Caco-2 (cell line): ENCODE results near the gene RAB29. TPM values are rescaled to one million over a fixed set of nuclear protein-coding genes. Genes with fewer than 3 reads are reported as not detected.

Source experiments
- BruUV-seq: library from RNA; stranded (reverse); fragments of 400-500 nt; replicated peaks from 2 replicates; lab custom pipeline; 2021; lab: Mats Ljungman, UMichigan
- CTCF ChIA-PET: fragments of 300-600 bp; sonication (Branson Sonifier 250); formaldehyde crosslinking; loops from one replicate; lab custom pipeline; 2022; ENCODE audit warnings: antibody characterized with exemption; lab: Charles Lee
- POLR2A ChIA-PET: fragments of 300-600 bp; sonication (Branson Sonifier 250); formaldehyde crosslinking; loops from one replicate; lab custom pipeline; 2022; ENCODE audit warnings: antibody characterized with exemption; lab: Charles Lee
- DNase-seq, 2 experiments: peaks; one replicate each; pipeline versions ENCODE4 v3.0.0 to v3.0.0-alpha.2; 2020 to 2022
- H3K27me3 ChIP-seq: replicated peaks from 2 replicates; pipeline ENCODE4 v1.6.0; 2011; ENCODE audit warnings: low read length; ENCODE audit not compliant: control insufficient read depth, insufficient read depth
- H3K36me3 ChIP-seq: 2 replicates; pipeline ENCODE4 v1.5.1; 2011; ENCODE audit warnings: low read length; ENCODE audit not compliant: control insufficient read depth, insufficient read depth
- H3K4me1 ChIP-seq: fragments of 250-450 bp; sonication (Bioruptor Pico); 2 replicates; pipeline ENCODE4 v1.5.1; 2020; ENCODE audit warnings: mild to moderate bottlenecking
- H3K4me3 ChIP-seq: 2 replicates; pipeline ENCODE4 v1.5.1; 2011; ENCODE audit warnings: low read depth, mild to moderate bottlenecking, control low read depth, low read length
- H3K9me3 ChIP-seq: fragments of 250-450 bp; sonication (Bioruptor Pico); 2 replicates; pipeline ENCODE4 v1.5.1; 2020; ENCODE audit warnings: mild to moderate bottlenecking, moderate library complexity
- H3K27ac Mint-ChIP-seq: one replicate; pipeline ENCODE4 v1.8.0; 2022; ENCODE audit warnings: mixed read lengths; ENCODE audit not compliant: unreplicated experiment
- H3K27me3 Mint-ChIP-seq: one replicate; pipeline ENCODE4 v1.8.0; 2022; ENCODE audit warnings: mixed read lengths; ENCODE audit not compliant: insufficient read depth, unreplicated experiment
- H3K36me3 Mint-ChIP-seq: one replicate; pipeline ENCODE4 v1.8.0; 2022; ENCODE audit warnings: mild to moderate bottlenecking, mixed read lengths; ENCODE audit not compliant: insufficient read depth, unreplicated experiment
- H3K4me1 Mint-ChIP-seq: one replicate; pipeline ENCODE4 v1.8.0; 2022; ENCODE audit warnings: low read depth, mixed read lengths; ENCODE audit not compliant: unreplicated experiment
- H3K4me3 Mint-ChIP-seq: one replicate; pipeline ENCODE4 v1.8.0; 2022; ENCODE audit warnings: mild to moderate bottlenecking, moderate library complexity, mixed read lengths; ENCODE audit not compliant: unreplicated experiment
- H3K9me3 Mint-ChIP-seq: one replicate; pipeline ENCODE4 v1.8.0; 2022; ENCODE audit warnings: mixed read lengths; ENCODE audit not compliant: unreplicated experiment
- intact Hi-C: fragments of 100-400 bp; cut with micrococcal nuclease; formaldehyde crosslinking; loops from one replicate; pipeline ENCODE4 v1.10.0; 2022; ENCODE audit not compliant: unreplicated experiment
- total RNA-seq: library from RNA; stranded (reverse); gene quantifications from 2 replicates; pipeline ENCODE4 v1.2.3, GENCODE V29; 2022
- TF ChIP-seq, protein P1 (sequence below), 2 experiments: fragments of 200-600 bp in 1 of 2; IDR thresholded peaks; 1 replicate in 1 of 2; 2 replicates in 1 of 2; pipeline versions ENCODE4 v1.5.1 to v1.8.0; 2011 to 2022; ENCODE audit warnings: antibody characterized with exemption in 1 of 2, control low read depth in 1 of 2, inconsistent platforms in 1 of 2, low read depth in 1 of 2, low read length in 1 of 2, mild to moderate bottlenecking in 1 of 2, moderate library complexity in 1 of 2; ENCODE audit not compliant: insufficient read depth in 1 of 2, severe bottlenecking in 1 of 2, unreplicated experiment in 1 of 2

The RAB29 gene
- total RNA-seq, 1 experiment from 2014 or later: 11.0 TPM

- H3K36me3 ChIP-seq: no peaks in the 10 kb centered on the region
- intact Hi-C loops: loop anchor here (1.0 kb wide), 1 partner anchor 25 kb away; the partner anchor contains the start of gene NUCKS1
- CTCF ChIA-PET: interaction anchor here (1.0 to 1.4 kb wide), 2 partner anchors 16 to 35 kb away, joined by 4 read pairs; no protein-coding TSS in a partner anchor
- 0 out of 2 replicates have a peak overlapping the region, but pooled peaks have one; percentile 4 for H3K4me3 ChIP-seq
- peaks cover 9% of the 10 kb centered on the region for H3K4me1 ChIP-seq
- peaks cover 3% of the 10 kb centered on the region for H3K27me3 Mint-ChIP-seq
- H3K4me3 Mint-ChIP-seq: peak overlapping the region; percentile 99
- DNase-seq: no peak
- H3K27me3 ChIP-seq: no peaks in the 10 kb centered on the region
- no peaks in the 10 kb centered on the region for H3K36me3 Mint-ChIP-seq
- no peaks in the 10 kb centered on the region for H3K9me3 ChIP-seq
- TF ChIP-seq, protein P1, sequence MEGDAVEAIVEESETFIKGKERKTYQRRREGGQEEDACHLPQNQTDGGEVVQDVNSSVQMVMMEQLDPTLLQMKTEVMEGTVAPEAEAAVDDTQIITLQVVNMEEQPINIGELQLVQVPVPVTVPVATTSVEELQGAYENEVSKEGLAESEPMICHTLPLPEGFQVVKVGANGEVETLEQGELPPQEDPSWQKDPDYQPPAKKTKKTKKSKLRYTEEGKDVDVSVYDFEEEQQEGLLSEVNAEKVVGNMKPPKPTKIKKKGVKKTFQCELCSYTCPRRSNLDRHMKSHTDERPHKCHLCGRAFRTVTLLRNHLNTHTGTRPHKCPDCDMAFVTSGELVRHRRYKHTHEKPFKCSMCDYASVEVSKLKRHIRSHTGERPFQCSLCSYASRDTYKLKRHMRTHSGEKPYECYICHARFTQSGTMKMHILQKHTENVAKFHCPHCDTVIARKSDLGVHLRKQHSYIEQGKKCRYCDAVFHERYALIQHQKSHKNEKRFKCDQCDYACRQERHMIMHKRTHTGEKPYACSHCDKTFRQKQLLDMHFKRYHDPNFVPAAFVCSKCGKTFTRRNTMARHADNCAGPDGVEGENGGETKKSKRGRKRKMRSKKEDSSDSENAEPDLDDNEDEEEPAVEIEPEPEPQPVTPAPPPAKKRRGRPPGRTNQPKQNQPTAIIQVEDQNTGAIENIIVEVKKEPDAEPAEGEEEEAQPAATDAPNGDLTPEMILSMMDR (IDR thresholded peaks at IDR 0.05; ENCODE audit: insufficient read depth in 1 of 2, low read depth in 1 of 2, low read length in 1 of 2, severe bottlenecking in 1 of 2, unreplicated experiment in 1 of 2): no peak
- H3K9me3 Mint-ChIP-seq: no peaks in the 10 kb centered on the region
- BruUV-seq: no TSS peak
- H3K27ac Mint-ChIP-seq: peak overlapping the region; percentile 61
- POLR2A ChIA-PET: no interaction called here
- peaks cover under 1% of the 10 kb centered on the region for H3K4me1 Mint-ChIP-seq
Measured at GRCh38 chr1:205775717-205776056, 405 bp upstream of the RAB29 start.

GRCh38 chr1:205774198-205775014, 876 bp downstream of the RAB29 start:
- Histone ChIP-seq H3K4me3 (peak overlapping the region; percentile 79), H3K36me3 (no peaks in the 10 kb centered on the region), H3K27me3 (no peaks in the 10 kb centered on the region), H3K9me3 (no peaks in the 10 kb centered on the region), H3K4me1 (peaks cover 22% of the 10 kb centered on the region)
- H3K27me3 Mint-ChIP-seq: no peaks in the 10 kb centered on the region
- peaks cover 11% of the 10 kb centered on the region for H3K4me1 Mint-ChIP-seq
- BruUV-seq: no TSS peak
- H3K9me3 Mint-ChIP-seq: no peaks in the 10 kb centered on the region
- TF ChIP-seq, protein P1 (IDR thresholded peaks at IDR 0.05; ENCODE audit: insufficient read depth in 1 of 2, low read depth in 1 of 2, low read length in 1 of 2, severe bottlenecking in 1 of 2, unreplicated experiment in 1 of 2): no peak
- POLR2A ChIA-PET: interaction anchor here (0.5 kb wide), 1 partner anchor 144 kb away, joined by 3 read pairs; no protein-coding TSS in a partner anchor
- peak overlapping the region; percentile 99 for H3K4me3 Mint-ChIP-seq
- H3K36me3 Mint-ChIP-seq: no peaks in the 10 kb centered on the region
- peak overlapping the region; percentile 61 for H3K27ac Mint-ChIP-seq
- intact Hi-C loops: loop anchor here (1.0 kb wide), 1 partner anchor 24 kb away; the partner anchor contains the start of gene NUCKS1
- CTCF ChIA-PET: interaction anchor here (1.0 to 1.5 kb wide), 3 partner anchors 17 to 203 kb away, joined by 3 to 5 read pairs (median 4); no protein-coding TSS in a partner anchor
- DNase-seq: peak; percentile 56 to 65

DNA sequence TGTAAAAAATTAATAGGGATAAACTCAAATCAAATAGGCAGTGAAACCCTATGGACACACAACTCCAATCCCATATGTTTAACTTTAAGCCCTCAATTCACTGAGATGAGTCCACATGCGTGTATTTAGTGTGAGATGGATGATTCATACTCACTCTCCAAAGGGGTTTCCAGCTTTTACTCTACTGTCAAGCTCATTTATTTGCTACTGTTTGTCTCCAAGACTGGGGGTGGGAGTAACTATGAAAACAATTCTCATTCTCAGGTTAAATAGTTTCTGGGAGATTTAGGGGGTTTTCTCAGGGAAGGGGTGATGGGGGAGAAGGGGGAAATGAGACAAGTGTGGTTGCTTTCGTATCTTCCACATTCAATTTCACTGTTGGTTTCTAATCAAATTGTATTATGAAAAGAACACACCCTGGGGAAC, 2.7 kb downstream of the RAB29 start:
- H3K27me3 Mint-ChIP-seq: no peaks in the 10 kb centered on the region

More for the DNA sequence above, 2.7 kb downstream of the RAB29 start:
- CTCF ChIA-PET: no interaction called here
- Histone ChIP-seq H3K4me1 (peaks cover 22% of the 10 kb centered on the region), H3K9me3 (no peaks in the 10 kb centered on the region), H3K27me3 (no peaks in the 10 kb centered on the region), H3K4me3 (no peak overlapping the region), H3K36me3 (no peaks in the 10 kb centered on the region)
- POLR2A ChIA-PET: no interaction called here
- Mint-ChIP-seq H3K9me3 (no peaks in the 10 kb centered on the region), H3K4me1 (peaks cover 11% of the 10 kb centered on the region), H3K27ac (no peak overlapping the region), H3K4me3 (no peak overlapping the region), H3K36me3 (no peaks in the 10 kb centered on the region)
- BruUV-seq: no TSS peak
- TF ChIP-seq, protein P1 (IDR thresholded peaks at IDR 0.05; ENCODE audit: insufficient read depth in 1 of 2, low read depth in 1 of 2, low read length in 1 of 2, severe bottlenecking in 1 of 2, unreplicated experiment in 1 of 2): no peak
- intact Hi-C loops: no loop called here
- no peak for DNase-seq
